Fibroblast of skin of back (primary cell): Measurements from ENCODE around the gene CUX1. TPM values are rescaled to one million over a fixed set of nuclear protein-coding genes. Genes with fewer than 3 reads are reported as not detected.
"Not testable (repeated sequence)": the region's sequence is repeated elsewhere in the genome, so short reads cannot be mapped to it uniquely, and the experiment has no call there.

Experiments used
- DNase-seq: peaks from one replicate; pipeline ENCODE4 v3.0.0-alpha.2; 2013
- polyA plus RNA-seq, 2 experiments: library from polyadenylated mRNA; unstranded; fragments of 120-200 nt; gene quantifications; one replicate each; pipeline ENCODE4 v1.2.1, GENCODE V29; 2013; ENCODE audit not compliant: insufficient read length in 2 of 2

Gene CUX1, protein sequence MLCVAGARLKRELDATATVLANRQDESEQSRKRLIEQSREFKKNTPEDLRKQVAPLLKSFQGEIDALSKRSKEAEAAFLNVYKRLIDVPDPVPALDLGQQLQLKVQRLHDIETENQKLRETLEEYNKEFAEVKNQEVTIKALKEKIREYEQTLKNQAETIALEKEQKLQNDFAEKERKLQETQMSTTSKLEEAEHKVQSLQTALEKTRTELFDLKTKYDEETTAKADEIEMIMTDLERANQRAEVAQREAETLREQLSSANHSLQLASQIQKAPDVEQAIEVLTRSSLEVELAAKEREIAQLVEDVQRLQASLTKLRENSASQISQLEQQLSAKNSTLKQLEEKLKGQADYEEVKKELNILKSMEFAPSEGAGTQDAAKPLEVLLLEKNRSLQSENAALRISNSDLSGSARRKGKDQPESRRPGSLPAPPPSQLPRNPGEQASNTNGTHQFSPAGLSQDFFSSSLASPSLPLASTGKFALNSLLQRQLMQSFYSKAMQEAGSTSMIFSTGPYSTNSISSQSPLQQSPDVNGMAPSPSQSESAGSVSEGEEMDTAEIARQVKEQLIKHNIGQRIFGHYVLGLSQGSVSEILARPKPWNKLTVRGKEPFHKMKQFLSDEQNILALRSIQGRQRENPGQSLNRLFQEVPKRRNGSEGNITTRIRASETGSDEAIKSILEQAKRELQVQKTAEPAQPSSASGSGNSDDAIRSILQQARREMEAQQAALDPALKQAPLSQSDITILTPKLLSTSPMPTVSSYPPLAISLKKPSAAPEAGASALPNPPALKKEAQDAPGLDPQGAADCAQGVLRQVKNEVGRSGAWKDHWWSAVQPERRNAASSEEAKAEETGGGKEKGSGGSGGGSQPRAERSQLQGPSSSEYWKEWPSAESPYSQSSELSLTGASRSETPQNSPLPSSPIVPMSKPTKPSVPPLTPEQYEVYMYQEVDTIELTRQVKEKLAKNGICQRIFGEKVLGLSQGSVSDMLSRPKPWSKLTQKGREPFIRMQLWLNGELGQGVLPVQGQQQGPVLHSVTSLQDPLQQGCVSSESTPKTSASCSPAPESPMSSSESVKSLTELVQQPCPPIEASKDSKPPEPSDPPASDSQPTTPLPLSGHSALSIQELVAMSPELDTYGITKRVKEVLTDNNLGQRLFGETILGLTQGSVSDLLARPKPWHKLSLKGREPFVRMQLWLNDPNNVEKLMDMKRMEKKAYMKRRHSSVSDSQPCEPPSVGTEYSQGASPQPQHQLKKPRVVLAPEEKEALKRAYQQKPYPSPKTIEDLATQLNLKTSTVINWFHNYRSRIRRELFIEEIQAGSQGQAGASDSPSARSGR (N-terminal part only)
- polyA plus RNA-seq (2013, experiment 1 of 2; ENCODE audit: insufficient read length): 37.9 TPM
- 58.9 TPM for polyA plus RNA-seq (2013, experiment 2 of 2; ENCODE audit: insufficient read length)

- DNase-seq: peak; percentile 29
Observed at GRCh38 chr7:101817471-101818286, at the start of gene CUX1. Gene CUX1 (plus strand): TSS chr7:101817626. CDS start chr7:101817640, 14 bp downstream.

GRCh38 chr7:101768280-101768679, 49.1 kb upstream of the CUX1 start:
- no peak for DNase-seq

- no peak for DNase-seq
Observed at GRCh38 chr7:101770466-101770865, 47.0 kb upstream of the CUX1 start.

GRCh38 chr7:101772508-101773211, 44.8 kb upstream of the CUX1 start:
- DNase-seq: no peak

DNA sequence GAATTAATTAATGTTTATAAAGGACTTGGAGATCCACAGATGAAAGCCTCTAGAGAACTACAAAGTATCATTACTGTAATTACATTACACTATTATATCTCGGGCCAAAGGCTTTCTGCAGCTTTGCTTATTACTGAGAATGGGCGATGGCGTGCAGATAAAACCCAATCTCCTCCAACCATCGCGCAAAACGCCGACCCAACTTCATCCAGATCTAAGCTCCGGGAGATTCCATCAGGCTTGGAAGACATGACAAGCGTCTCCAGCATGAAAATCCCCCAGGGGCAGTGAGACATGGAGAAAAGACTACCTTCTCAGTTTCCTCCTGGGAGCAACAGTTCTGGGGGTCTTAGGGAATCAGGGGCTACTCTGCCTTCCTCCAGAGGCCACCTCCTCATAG, 42.2 kb upstream of the CUX1 start:
- DNase-seq: no peak

DNA sequence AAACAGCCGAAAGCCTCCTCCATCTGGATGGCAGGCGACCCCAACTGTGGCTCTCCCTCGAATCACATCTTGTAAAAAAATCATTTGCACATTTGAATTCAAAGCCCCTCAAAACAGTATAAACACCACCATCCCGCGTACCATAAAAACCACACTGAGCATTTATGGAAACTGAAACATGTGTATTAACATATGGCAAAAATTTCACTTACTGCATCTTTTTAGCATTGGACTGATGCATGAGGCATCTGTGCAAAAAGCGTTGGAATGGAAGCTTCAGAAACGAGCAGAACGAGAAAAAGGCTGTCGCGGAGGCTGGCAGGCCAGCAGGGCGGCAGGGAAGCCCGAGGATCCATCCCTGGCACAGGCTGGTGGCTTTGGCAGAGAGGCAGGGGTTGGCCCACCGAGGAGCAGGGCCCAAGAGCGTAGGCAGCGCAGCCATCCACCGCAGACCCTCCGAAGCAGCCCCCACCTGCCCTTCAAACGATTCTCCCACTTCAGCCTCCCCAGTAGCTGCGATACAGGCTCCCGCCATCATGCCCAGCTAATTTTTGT, 39.3 kb upstream of the CUX1 start:
- no peak for DNase-seq

DNA sequence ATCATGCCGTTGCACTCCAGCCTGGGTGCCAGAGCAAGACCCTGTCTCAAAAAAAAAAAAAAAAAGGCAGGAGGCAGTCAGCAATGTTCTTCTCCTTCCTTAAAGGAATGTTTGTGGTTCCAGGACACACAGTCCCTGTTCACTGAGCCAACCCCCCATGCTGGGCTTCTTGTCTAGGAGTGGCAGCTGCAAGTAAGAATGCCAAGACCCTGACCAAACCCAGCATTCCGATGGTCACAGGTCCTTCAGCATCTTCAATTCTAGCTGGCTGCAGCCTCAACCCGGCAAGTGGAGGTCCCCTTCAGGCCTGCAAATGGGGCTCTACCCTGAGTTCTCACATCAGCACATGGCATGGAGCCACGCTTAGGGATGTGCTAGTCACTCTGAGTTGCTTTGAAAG, 38.2 kb upstream of the CUX1 start:
- DNase-seq: no peak

- DNase-seq: no peak
Observed at GRCh38 chr7:101780281-101780680, 37.1 kb upstream of the CUX1 start.

DNA sequence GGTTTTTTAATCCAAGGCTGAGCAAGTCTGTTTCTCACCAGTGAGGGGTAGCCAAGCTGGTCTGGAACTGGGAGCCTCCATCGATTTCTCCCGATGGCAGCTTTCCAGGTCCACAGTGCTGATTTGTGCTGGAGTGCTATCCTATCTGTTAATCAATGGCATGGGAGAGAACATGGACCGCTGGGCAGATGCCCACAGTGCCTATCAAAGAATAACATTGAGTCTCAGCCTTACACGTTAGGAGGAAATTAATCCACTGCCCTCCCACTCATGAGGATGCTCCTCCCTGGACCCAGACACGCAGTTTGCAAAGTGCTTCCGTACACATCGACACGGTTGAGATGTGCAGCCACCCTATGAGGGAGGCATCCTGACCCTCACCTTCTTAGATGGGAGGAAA, 36.0 kb upstream of the CUX1 start:
- no peak for DNase-seq

DNA sequence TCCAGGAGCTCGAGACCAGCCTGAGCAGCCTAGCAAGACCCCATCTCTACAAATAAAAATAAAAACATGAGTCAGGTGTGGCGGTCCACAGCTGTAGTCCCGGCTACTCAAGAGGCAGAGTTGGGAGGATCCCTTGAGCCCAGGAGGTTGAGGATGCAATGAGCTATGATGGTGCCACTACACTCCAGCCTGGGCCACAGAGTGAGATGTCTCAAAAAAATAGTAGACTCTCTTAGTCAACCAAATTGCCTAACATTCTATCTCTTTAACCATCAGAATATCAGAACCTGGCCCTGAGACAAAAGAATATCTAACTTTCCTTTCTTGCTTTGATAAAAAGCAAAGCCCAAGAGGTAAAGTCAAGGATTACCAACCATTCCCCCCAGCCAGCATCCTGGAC, 35.0 kb upstream of the CUX1 start:
- DNase-seq: no peak

DNA sequence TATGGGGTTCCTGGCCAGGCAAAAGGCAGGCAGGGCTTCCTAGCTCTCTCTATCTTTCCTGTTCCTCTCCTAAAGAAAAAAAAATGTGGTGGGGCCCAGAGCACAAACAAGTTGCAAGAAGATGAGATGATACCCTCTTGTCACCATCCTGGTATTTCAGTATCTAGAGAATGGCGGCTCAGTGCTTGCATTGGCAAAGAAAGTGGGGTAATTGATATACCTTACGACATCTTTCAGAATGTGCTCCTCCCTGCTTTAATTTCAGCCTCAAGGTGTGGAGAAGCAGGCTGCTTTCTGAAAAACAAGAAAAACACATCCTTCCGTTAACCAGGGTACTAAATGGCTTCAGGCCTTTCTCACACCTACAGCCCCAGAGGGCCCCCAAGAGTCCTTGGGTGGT, 34.5 kb upstream of the CUX1 start:
- no peak for DNase-seq

DNA sequence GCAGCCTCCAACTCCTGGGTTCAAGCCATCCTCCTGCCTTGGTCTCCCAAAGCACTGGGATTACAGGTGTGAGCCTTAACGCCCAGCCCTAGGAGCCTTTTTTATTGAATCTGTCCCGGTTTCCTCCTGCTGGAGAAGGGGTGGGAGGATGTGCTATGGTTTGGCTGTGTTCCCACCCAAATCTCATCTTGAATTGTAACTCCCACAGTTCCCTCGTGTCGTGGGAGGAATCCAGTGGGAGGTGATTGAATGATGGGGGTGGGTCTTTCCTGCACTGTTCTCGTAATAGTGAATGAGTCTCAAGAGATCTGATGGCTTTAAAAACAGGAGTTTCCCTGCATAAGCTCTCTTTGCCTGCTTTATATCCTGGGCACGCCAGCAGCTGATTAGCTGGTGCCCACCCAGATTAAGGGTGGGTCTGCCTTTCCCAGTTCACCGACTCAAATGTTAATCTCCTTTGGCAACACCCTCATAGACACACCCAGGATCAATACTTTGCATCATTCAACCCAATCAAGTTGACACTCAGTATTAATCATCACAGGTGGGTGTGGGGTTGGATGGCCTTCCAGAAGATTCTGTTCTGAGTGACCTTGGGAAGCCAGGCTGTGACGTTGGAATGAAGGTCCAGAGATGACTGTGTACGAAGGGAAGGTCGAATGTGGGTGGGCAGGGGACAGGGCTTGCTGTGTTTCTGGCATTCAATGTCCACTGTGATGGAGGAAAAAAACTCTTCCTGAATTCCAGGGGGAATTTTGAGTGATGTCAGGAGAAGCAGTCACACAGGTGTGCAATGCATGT, 33.8 kb upstream of the CUX1 start:
- DNase-seq: no peak

- no peak for DNase-seq
Observed at GRCh38 chr7:101784292-101785127, 32.9 kb upstream of the CUX1 start.

GRCh38 chr7:101787864-101788263, 29.6 kb upstream of the CUX1 start:
- DNase-seq: no peak

GRCh38 chr7:101788517-101788916, 28.9 kb upstream of the CUX1 start:
- DNase-seq: no peak

GRCh38 chr7:101790566-101791293, 26.7 kb upstream of the CUX1 start:
- DNase-seq: no peak

GRCh38 chr7:101792051-101792681, 25.3 kb upstream of the CUX1 start:
- peak; percentile 87 for DNase-seq

DNA sequence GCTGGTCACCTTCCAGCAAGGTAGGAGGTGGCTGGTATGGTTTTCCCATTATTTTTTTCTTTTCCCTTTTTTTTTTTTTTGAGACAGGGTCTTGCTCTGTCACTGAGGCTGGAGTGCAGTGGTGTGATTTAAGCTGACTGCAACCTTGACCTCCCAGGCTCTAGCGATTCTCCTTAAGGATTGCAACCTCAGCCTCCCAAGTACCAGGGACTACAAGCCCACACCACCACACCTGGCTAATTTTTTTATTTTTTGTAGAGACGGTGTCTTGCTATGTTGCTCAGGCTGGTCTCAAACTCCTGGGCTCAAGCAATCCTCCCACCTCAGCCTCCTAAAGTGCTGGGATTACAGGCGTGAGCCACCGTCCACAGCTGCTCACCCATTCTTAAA, 24.7 kb upstream of the CUX1 start:
- DNase-seq: not testable (repeated sequence)
